Suprapubic skin (tissue), 4 donors: ENCODE data around the gene MARCHF4.

Source experiments
- EP300 ChIP-seq: sonication (generic); formaldehyde crosslinking; IDR thresholded peaks from one replicate; pipeline ENCODE4 v1.6.1; 2017; ENCODE audit warnings: antibody characterized with exemption
- POLR2A ChIP-seq, 2 donors: fragments of 450-650 bp; IDR thresholded peaks; one replicate each; pipeline ENCODE4 v1.6.1; 2017; ENCODE audit warnings: antibody characterized with exemption in 2 of 2, mild to moderate bottlenecking in 2 of 2, moderate library complexity in 2 of 2
- POLR2AphosphoS5 ChIP-seq, 3 donors: sonication (generic); formaldehyde crosslinking; IDR thresholded peaks; one replicate each; pipeline ENCODE4 v1.6.1; 2017; ENCODE audit warnings: antibody characterized with exemption in 3 of 3
- TF ChIP-seq, protein P1 (sequence below), 2 donors: fragments of 200-600 bp in 1 of 2; fragments of 450-650 bp in 1 of 2; sonication (generic) in 1 of 2; IDR thresholded peaks; one replicate each; pipeline ENCODE4 v1.5.1; 2016 to 2019; ENCODE audit warnings: antibody characterized with exemption in 2 of 2, mild to moderate bottlenecking in 1 of 2, moderate library complexity in 1 of 2

DNA sequence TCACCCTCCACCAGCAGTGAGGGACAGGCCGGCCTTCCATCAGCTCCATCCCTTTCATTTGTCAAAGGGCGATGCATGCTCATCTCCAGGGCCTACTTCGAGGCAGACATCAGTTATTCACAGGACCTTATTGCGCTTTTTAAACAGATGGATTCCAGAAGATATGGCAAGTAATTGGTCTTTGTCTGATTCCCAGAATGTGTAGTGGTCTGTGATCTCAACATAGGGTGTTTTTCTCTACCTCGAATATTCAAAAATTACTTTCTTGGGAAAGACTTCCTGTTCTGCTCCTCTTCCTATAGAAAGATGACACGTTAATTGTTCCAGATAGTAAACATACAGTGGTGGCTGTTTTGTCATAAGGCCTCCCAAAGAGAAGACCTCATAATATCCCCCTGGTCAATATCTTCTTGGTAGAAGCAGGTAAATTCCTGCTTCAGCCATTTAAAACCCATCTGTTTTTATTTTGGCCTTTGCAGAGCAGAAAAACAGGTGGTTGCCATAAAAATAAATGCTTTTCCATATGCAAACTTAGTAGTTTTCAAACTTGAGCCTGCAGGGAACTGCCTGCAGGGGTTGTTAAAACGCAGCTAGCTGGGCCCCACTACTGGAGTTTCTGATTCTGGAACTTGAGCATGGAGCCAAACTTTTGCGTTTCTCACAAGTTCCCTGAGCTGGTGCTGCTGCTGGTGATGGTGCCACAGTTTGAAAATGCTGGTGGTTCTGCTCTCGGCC, 48.3 kb upstream of the MARCHF4 start:
- TF ChIP-seq POLR2AphosphoS5 (IDR thresholded peaks at IDR 0.05) (no peak), POLR2A (IDR thresholded peaks at IDR 0.05) (no peak), EP300 (no peak)
- TF ChIP-seq, protein P1, sequence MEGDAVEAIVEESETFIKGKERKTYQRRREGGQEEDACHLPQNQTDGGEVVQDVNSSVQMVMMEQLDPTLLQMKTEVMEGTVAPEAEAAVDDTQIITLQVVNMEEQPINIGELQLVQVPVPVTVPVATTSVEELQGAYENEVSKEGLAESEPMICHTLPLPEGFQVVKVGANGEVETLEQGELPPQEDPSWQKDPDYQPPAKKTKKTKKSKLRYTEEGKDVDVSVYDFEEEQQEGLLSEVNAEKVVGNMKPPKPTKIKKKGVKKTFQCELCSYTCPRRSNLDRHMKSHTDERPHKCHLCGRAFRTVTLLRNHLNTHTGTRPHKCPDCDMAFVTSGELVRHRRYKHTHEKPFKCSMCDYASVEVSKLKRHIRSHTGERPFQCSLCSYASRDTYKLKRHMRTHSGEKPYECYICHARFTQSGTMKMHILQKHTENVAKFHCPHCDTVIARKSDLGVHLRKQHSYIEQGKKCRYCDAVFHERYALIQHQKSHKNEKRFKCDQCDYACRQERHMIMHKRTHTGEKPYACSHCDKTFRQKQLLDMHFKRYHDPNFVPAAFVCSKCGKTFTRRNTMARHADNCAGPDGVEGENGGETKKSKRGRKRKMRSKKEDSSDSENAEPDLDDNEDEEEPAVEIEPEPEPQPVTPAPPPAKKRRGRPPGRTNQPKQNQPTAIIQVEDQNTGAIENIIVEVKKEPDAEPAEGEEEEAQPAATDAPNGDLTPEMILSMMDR (IDR thresholded peaks at IDR 0.05) = no peak
